GM03348 (cell line): ENCODE measurements around the gene DOK5.
"Not testable (repeated sequence)": the region's sequence is repeated elsewhere in the genome, so short reads cannot be mapped to it uniquely, and the experiment has no call there.

Experiments used
- DNase-seq: peaks from one replicate; pipeline ENCODE4 v3.0.0; 2012; ENCODE audit warnings: low spot score

The DOK5 gene

GRCh38 chr20:54472607-54473006 is 2.8 kb upstream of the DOK5 start:
- DNase-seq = no peak

GRCh38 chr20:54473340-54473739 is 2.1 kb upstream of the DOK5 start:
- no peak for DNase-seq

- DNase-seq = no peak
Measured at GRCh38 chr20:54474046-54474445, 1.3 kb upstream of the DOK5 start.

GRCh38 chr20:54474866-54475265 is 527 bp upstream of the DOK5 start:
- DNase-seq = no peak

GRCh38 chr20:54476169-54477009 is 996 bp downstream of the DOK5 start:
- DNase-seq = no peak

GRCh38 chr20:54477191-54477955 is 2.0 kb downstream of the DOK5 start:
- DNase-seq = peak; percentile 47

- no peak for DNase-seq
Measured at GRCh38 chr20:54479138-54479906, 3.9 kb downstream of the DOK5 start.

- not testable (repeated sequence) for DNase-seq
Measured at GRCh38 chr20:54479937-54480336, 4.5 kb downstream of the DOK5 start.

- no peak for DNase-seq
Measured at GRCh38 chr20:54481442-54481841, 6.0 kb downstream of the DOK5 start.

- no peak for DNase-seq
Measured at GRCh38 chr20:54485631-54486030, 10.2 kb downstream of the DOK5 start.

GRCh38 chr20:54486585-54486984 is 11.2 kb downstream of the DOK5 start:
- no peak for DNase-seq

- no peak for DNase-seq
Measured at GRCh38 chr20:54488442-54488841, 13.0 kb downstream of the DOK5 start.

GRCh38 chr20:54491506-54491905 is 16.1 kb downstream of the DOK5 start:
- DNase-seq = no peak

GRCh38 chr20:54494303-54495006 is 19.1 kb downstream of the DOK5 start:
- DNase-seq = no peak

GRCh38 chr20:54497931-54498718 is 22.7 kb downstream of the DOK5 start:
- peak; percentile 59 for DNase-seq

- DNase-seq = no peak
Measured at GRCh38 chr20:54499111-54499510, 23.7 kb downstream of the DOK5 start.

GRCh38 chr20:54502179-54502578 is 26.8 kb downstream of the DOK5 start:
- peak; percentile 59 for DNase-seq

- no peak for DNase-seq
Measured at GRCh38 chr20:54506643-54507042, 31.2 kb downstream of the DOK5 start.

GRCh38 chr20:54510541-54511129 is 35.2 kb downstream of the DOK5 start:
- DNase-seq = no peak

- DNase-seq = no peak
Measured at GRCh38 chr20:54512694-54513093, 37.3 kb downstream of the DOK5 start.
